Measurements from ENCODE around the gene DDX27. TPM values are rescaled to one million over a fixed set of nuclear protein-coding genes. Genes with fewer than 3 reads are reported as not detected.
"Not testable (repeated sequence)": the region's sequence is repeated elsewhere in the genome, so short reads cannot be mapped to it uniquely, and the experiment has no call there.

Gene DDX27
- total RNA-seq, 2 experiments from 2014 or later: 116 to 126 TPM

DNA sequence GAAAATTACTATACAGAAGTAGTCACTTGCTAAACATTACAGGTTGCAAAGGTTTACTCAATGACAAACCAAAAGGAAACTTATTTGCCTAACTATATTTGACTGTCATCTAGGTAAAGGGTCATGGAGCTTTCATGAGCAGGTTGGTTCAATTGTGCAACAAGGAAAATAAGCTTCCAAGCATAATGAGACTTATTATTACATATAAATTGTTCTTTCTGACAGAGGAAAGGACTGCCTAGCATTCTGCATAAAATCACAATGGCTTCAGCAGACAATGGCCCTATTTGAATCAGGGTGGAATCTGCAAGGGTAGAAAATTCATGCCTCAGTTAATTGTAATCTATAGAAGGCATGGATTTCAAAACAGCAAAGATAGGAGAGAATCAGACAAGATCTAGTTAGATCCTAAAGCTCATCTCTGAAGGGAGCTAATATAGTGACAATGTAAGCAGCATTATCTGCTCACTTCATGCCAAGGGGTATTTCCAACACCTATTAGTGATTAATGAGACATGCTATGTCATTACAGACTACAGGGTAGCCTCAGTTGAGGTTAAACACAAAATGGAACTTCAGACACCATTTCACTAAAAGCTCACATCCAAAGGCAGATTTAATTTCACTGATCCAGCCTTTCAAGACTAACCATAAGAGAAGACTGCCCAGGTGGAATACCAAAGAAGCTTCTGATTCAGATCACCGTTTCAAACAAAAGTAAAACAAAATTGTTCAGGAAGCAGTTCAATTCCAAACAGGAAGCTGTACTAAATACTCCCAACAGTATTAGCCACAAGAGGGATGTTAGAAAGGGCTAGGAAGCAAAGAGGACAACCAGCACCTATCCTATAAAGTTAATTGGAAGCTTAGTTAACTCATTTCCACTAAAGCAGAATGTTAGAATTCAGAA, 39.6 kb upstream of the DDX27 start:
- no peaks in the 10 kb centered on the region for H3K27me3 ChIP-seq (ENCODE audit: control insufficient read depth in 1 of 2, insufficient read depth in 2 of 2, low read length in 2 of 2)
- peaks cover 36% of the 10 kb centered on the region for H3K36me3 Mint-ChIP-seq (ENCODE audit: low read depth)
- TF ChIP-seq, protein P1, sequence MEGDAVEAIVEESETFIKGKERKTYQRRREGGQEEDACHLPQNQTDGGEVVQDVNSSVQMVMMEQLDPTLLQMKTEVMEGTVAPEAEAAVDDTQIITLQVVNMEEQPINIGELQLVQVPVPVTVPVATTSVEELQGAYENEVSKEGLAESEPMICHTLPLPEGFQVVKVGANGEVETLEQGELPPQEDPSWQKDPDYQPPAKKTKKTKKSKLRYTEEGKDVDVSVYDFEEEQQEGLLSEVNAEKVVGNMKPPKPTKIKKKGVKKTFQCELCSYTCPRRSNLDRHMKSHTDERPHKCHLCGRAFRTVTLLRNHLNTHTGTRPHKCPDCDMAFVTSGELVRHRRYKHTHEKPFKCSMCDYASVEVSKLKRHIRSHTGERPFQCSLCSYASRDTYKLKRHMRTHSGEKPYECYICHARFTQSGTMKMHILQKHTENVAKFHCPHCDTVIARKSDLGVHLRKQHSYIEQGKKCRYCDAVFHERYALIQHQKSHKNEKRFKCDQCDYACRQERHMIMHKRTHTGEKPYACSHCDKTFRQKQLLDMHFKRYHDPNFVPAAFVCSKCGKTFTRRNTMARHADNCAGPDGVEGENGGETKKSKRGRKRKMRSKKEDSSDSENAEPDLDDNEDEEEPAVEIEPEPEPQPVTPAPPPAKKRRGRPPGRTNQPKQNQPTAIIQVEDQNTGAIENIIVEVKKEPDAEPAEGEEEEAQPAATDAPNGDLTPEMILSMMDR (IDR thresholded peaks at IDR 0.05): no peak
- peaks cover 65% of the 10 kb centered on the region for H3K4me1 Mint-ChIP-seq (ENCODE audit: low read depth)
- POLR2A ChIA-PET: interaction anchor here (0.6 to 1.6 kb wide), 4 partner anchors 8 to 41 kb away, joined by 3 to 4 read pairs (median 4); no protein-coding TSS in a partner anchor
- H3K4me1 ChIP-seq (ENCODE audit: insufficient read depth, low read length): peaks cover 30% of the 10 kb centered on the region
- no peaks in the 10 kb centered on the region for H3K9me3 ChIP-seq (ENCODE audit: control insufficient read depth in 1 of 2, insufficient read depth in 1 of 2, low read length in 2 of 2)
- peak overlapping the region; percentile 21 for H3K27ac Mint-ChIP-seq
- H3K27ac ChIP-seq (ENCODE audit: low read depth in 1 of 2, low read length in 2 of 2): no peak overlapping the region
- H3K27me3 Mint-ChIP-seq: no peaks in the 10 kb centered on the region
- CTCF ChIA-PET: interaction anchor here (4.7 kb wide), 1 partner anchor 38 kb away, joined by 21 read pairs; no protein-coding TSS in a partner anchor
- no peaks in the 10 kb centered on the region for H3K9me3 Mint-ChIP-seq
- peak overlapping the region; percentile 20 for H3K4me3 Mint-ChIP-seq
- H3K4me3 ChIP-seq (ENCODE audit: low read length): no peak overlapping the region
- no peak for DNase-seq
- ATAC-seq (ENCODE audit: poor library complexity): no peak
- peaks cover 15% of the 10 kb centered on the region for H3K36me3 ChIP-seq (ENCODE audit: insufficient read depth, low read length)
- intact Hi-C loops (cut with DNase I, micrococcal nuclease): loop anchor here in 1 of 2 experiments (5.0 kb wide), 1 partner anchor 32 kb away; no protein-coding TSS in a partner anchor

GRCh38 chr20:49181265-49181877, 37.8 kb upstream of the DDX27 start:
- H3K36me3 ChIP-seq (ENCODE audit: insufficient read depth, low read length): peaks cover 17% of the 10 kb centered on the region
- Mint-ChIP-seq H3K9me3 (no peaks in the 10 kb centered on the region), H3K4me1 (ENCODE audit: low read depth) (peaks cover 74% of the 10 kb centered on the region), H3K4me3 (no peak overlapping the region), H3K27me3 (no peaks in the 10 kb centered on the region), H3K36me3 (ENCODE audit: low read depth) (peaks cover 38% of the 10 kb centered on the region), H3K27ac (no peak overlapping the region)
- no peak for ATAC-seq (ENCODE audit: poor library complexity)
- TF ChIP-seq, protein P1 (IDR thresholded peaks at IDR 0.05): no peak
- H3K4me3 ChIP-seq (ENCODE audit: low read length): no peak overlapping the region
- peaks cover 37% of the 10 kb centered on the region for H3K4me1 ChIP-seq (ENCODE audit: insufficient read depth, low read length)
- no peaks in the 10 kb centered on the region for H3K27me3 ChIP-seq (ENCODE audit: control insufficient read depth in 1 of 2, insufficient read depth in 2 of 2, low read length in 2 of 2)
- no peak overlapping the region for H3K27ac ChIP-seq (ENCODE audit: low read depth in 1 of 2, low read length in 2 of 2)
- intact Hi-C loops (cut with DNase I, micrococcal nuclease): loop anchor here in 1 of 2 experiments (5.0 kb wide), 1 partner anchor 34 kb away; no protein-coding TSS in a partner anchor
- ChIA-PET CTCF (interaction anchor here (4.7 kb wide), 1 partner anchor 36 kb away, joined by 21 read pairs; no protein-coding TSS in a partner anchor), POLR2A (interaction anchor here (1.6 kb wide), 1 partner anchor 35 kb away, joined by 4 read pairs; no protein-coding TSS in a partner anchor)
- H3K9me3 ChIP-seq (ENCODE audit: control insufficient read depth in 1 of 2, insufficient read depth in 1 of 2, low read length in 2 of 2): no peaks in the 10 kb centered on the region
- no peak for DNase-seq

GRCh38 chr20:49183444-49183843, 35.8 kb upstream of the DDX27 start:
- no peak overlapping the region for H3K27ac ChIP-seq (ENCODE audit: low read depth in 1 of 2, low read length in 2 of 2)
- H3K4me1 ChIP-seq (ENCODE audit: insufficient read depth, low read length): peaks cover 33% of the 10 kb centered on the region
- no peaks in the 10 kb centered on the region for H3K27me3 Mint-ChIP-seq

GRCh38 chr20:49184084-49184501, 35.1 kb upstream of the DDX27 start:
- Mint-ChIP-seq H3K4me3 (peak overlapping the region; percentile 64), H3K36me3 (ENCODE audit: low read depth) (peaks cover 40% of the 10 kb centered on the region), H3K4me1 (ENCODE audit: low read depth) (peaks cover 77% of the 10 kb centered on the region)
- H3K9me3 ChIP-seq (ENCODE audit: control insufficient read depth in 1 of 2, insufficient read depth in 1 of 2, low read length in 2 of 2); H3K36me3 ChIP-seq (ENCODE audit: insufficient read depth, low read length); H3K9me3 Mint-ChIP-seq; DNase-seq; H3K27me3 Mint-ChIP-seq; H3K4me3 ChIP-seq (ENCODE audit: low read length); H3K27me3 ChIP-seq (ENCODE audit: control insufficient read depth in 1 of 2, insufficient read depth in 2 of 2, low read length in 2 of 2); H3K27ac ChIP-seq (ENCODE audit: low read depth in 1 of 2, low read length in 2 of 2); H3K27ac Mint-ChIP-seq; ATAC-seq (ENCODE audit: poor library complexity): not testable (repeated sequence)
- POLR2A ChIA-PET: interaction anchor here (0.7 kb wide), 1 partner anchor 1829 kb away, joined by 3 read pairs; no protein-coding TSS in a partner anchor
- CTCF ChIA-PET: interaction anchor here (2.4 kb wide), 1 partner anchor 33 kb away, joined by 16 read pairs; no protein-coding TSS in a partner anchor
- intact Hi-C loops (cut with DNase I, micrococcal nuclease): loop anchor here in 1 of 2 experiments (5.0 kb wide), 1 partner anchor 37 kb away; no protein-coding TSS in a partner anchor
- H3K4me1 ChIP-seq (ENCODE audit: insufficient read depth, low read length): peaks cover 36% of the 10 kb centered on the region

More at GRCh38 chr20:49183444-49183843, 35.8 kb upstream of the DDX27 start:
- intact Hi-C loops (cut with DNase I, micrococcal nuclease): loop anchor here in 1 of 2 experiments (5.0 kb wide), 1 partner anchor 36 kb away; no protein-coding TSS in a partner anchor
- Mint-ChIP-seq H3K4me1 (ENCODE audit: low read depth) (peaks cover 74% of the 10 kb centered on the region), H3K36me3 (ENCODE audit: low read depth) (peaks cover 38% of the 10 kb centered on the region), H3K27ac (no peak overlapping the region), H3K4me3 (peak overlapping the region; percentile 60), H3K9me3 (no peaks in the 10 kb centered on the region)
- CTCF ChIA-PET: interaction anchor here (1.2 to 2.4 kb wide), 2 partner anchors 33 to 50 kb away, joined by 5 to 16 read pairs; no protein-coding TSS in a partner anchor
- Histone ChIP-seq H3K27me3 (ENCODE audit: control insufficient read depth in 1 of 2, insufficient read depth in 2 of 2, low read length in 2 of 2) (no peaks in the 10 kb centered on the region), H3K9me3 (ENCODE audit: control insufficient read depth in 1 of 2, insufficient read depth in 1 of 2, low read length in 2 of 2) (no peaks in the 10 kb centered on the region), H3K4me3 (ENCODE audit: low read length) (no peak overlapping the region), H3K36me3 (ENCODE audit: insufficient read depth, low read length) (peaks cover 6% of the 10 kb centered on the region)
- TF ChIP-seq, protein P1 (IDR thresholded peaks at IDR 0.05): no peak
- DNase-seq (no peak), ATAC-seq (ENCODE audit: poor library complexity) (no peak)
- POLR2A ChIA-PET: interaction anchor here (1.1 to 1.5 kb wide), 2 partner anchors 33 to 138 kb away, joined by 3 to 4 read pairs; partner anchors contain the start of gene CSE1L
